ENCODE data around the gene IARS2.

Gene IARS2

GRCh38 chr1:220119043-220119512, 25.1 kb downstream of the IARS2 start:
- H3K4me3 ChIP-seq (ENCODE audit: low read depth, low read length), result no peak overlapping the region
- TF ChIP-seq, protein P1, sequence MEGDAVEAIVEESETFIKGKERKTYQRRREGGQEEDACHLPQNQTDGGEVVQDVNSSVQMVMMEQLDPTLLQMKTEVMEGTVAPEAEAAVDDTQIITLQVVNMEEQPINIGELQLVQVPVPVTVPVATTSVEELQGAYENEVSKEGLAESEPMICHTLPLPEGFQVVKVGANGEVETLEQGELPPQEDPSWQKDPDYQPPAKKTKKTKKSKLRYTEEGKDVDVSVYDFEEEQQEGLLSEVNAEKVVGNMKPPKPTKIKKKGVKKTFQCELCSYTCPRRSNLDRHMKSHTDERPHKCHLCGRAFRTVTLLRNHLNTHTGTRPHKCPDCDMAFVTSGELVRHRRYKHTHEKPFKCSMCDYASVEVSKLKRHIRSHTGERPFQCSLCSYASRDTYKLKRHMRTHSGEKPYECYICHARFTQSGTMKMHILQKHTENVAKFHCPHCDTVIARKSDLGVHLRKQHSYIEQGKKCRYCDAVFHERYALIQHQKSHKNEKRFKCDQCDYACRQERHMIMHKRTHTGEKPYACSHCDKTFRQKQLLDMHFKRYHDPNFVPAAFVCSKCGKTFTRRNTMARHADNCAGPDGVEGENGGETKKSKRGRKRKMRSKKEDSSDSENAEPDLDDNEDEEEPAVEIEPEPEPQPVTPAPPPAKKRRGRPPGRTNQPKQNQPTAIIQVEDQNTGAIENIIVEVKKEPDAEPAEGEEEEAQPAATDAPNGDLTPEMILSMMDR (IDR thresholded peaks at IDR 0.05; ENCODE audit: borderline replicate concordance, insufficient read depth, low read depth, low read length), result no peak

DNA sequence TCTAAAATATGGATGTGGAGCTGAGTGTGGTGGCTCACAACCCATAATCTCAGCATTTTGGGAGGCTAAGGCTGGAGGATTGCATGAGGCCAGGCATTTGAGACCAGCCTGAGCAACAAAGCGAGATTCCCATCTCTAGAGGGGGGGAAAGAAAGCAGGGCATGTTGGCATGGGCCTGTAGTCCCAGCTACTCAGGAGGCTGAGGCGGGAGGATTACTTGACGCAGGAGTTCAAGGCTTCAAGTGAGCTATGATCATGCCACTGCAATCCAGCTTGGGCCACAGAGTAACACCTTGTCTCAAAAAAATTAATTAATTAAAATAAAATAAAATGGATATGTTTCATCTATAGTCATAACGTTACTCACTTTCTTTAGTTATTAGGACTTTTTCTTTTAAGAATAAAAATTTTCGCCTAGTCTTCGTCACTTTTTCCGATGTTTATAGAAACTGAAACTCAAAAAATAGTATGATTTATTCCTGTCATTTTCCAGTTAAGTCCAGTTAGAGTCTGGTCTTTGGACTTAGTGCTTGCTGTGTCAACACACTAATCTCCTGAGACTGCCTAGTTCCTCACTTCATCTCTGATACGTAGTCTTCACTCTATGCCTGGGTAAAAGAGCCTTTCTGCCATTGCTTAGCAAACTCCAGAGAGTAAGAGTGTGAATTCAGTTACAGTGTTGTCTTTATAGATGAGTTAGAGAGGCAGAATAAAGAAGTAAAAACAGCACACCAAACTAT, 28.0 kb downstream of the IARS2 start:
- TF ChIP-seq, protein P1 (IDR thresholded peaks at IDR 0.05; ENCODE audit: borderline replicate concordance, insufficient read depth, low read depth, low read length), result no peak
- no peak overlapping the region for H3K4me3 ChIP-seq (ENCODE audit: low read depth, low read length)

DNA sequence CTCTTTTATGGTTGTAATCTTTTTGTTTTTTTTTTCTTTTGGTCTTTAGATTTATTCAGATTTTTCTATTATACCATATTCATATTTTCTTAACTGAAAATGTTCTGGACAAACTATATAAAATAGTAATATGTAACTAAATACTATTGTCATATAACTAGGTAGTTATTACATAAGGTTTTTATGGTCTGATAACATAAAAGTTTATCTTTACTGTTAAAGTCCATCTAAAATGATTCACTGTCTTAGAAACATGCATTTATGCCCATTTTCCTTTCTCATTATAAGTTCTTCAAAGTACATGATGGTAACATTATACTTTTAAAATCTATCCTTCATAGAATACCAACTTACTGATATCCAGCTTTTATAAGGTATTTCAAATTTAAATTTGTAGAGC, 29.1 kb downstream of the IARS2 start:
- no peak overlapping the region for H3K4me3 ChIP-seq (ENCODE audit: low read depth, low read length)
- TF ChIP-seq, protein P1 (IDR thresholded peaks at IDR 0.05; ENCODE audit: borderline replicate concordance, insufficient read depth, low read depth, low read length), result no peak

- TF ChIP-seq, protein P1 (IDR thresholded peaks at IDR 0.05; ENCODE audit: borderline replicate concordance, insufficient read depth, low read depth, low read length), result peak; percentile 32; the same call in 1 of the 2 replicates
- H3K4me3 ChIP-seq (ENCODE audit: low read depth, low read length), result no peak overlapping the region
Observed at GRCh38 chr1:220123889-220124288, 30.0 kb downstream of the IARS2 start.

DNA sequence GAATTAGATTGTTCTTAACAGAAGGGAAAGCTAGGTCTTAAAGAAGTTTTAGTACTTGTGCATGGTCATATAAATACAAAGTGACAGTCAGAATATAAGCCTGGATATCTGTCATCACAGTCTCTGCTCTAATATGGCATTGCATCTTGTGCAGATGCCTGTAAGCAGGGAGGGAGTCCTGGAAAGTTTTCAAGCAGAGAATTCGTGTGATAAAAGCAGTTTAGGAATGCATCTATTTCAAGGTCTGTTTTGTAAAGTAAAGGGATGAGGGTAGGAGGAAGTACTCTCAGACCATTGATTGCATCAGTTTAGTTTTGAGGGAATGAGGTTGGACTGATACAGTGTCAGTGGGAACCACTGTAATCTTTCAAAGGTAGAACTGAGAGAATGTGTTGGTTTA, 30.6 kb downstream of the IARS2 start:
- H3K4me3 ChIP-seq (ENCODE audit: low read depth, low read length), result no peak overlapping the region
- TF ChIP-seq, protein P1 (IDR thresholded peaks at IDR 0.05; ENCODE audit: borderline replicate concordance, insufficient read depth, low read depth, low read length), result no peak

GRCh38 chr1:220127076-220127475, 33.1 kb downstream of the IARS2 start:
- TF ChIP-seq, protein P1 (IDR thresholded peaks at IDR 0.05; ENCODE audit: borderline replicate concordance, insufficient read depth, low read depth, low read length), result no peak
- no peak overlapping the region for H3K4me3 ChIP-seq (ENCODE audit: low read depth, low read length)
